ENCODE data around the gene MXD1. TPM values are rescaled to one million over a fixed set of nuclear protein-coding genes. Genes with fewer than 3 reads are reported as not detected.

Gene MXD1
- 2.0 and 3.1 TPM in 2 replicates for total RNA-seq (2012; rRNA removed)
- polyA plus RNA-seq (2012; rRNA removed) = 3.7 TPM in 2 replicates
- polyA plus RNA-seq (2012; cell fraction: cytosol; rRNA removed) = 1.5 and 1.6 TPM in 2 replicates
- polyA plus RNA-seq (2012; cell fraction: nucleus; rRNA removed; ENCODE audit: low replicate concordance) = 3.8 and 11.5 TPM in 2 replicates
- percentile 88 among the genes with signal in this experiment for Bru-seq, nascent RNA
- BruChase-seq, experiment 1, labeled RNA remaining after a 6-hour chase = percentile 52 among the genes with signal in this experiment
- percentile 73 among the genes with signal in this experiment for BruChase-seq, experiment 2, labeled RNA remaining after a 2-hour chase
- long read RNA-seq, partial matches to known transcripts = 0 of 7 reads
- long read RNA-seq, other reads (novel, unspliced or antisense) = 6 of 7 reads

DNA sequence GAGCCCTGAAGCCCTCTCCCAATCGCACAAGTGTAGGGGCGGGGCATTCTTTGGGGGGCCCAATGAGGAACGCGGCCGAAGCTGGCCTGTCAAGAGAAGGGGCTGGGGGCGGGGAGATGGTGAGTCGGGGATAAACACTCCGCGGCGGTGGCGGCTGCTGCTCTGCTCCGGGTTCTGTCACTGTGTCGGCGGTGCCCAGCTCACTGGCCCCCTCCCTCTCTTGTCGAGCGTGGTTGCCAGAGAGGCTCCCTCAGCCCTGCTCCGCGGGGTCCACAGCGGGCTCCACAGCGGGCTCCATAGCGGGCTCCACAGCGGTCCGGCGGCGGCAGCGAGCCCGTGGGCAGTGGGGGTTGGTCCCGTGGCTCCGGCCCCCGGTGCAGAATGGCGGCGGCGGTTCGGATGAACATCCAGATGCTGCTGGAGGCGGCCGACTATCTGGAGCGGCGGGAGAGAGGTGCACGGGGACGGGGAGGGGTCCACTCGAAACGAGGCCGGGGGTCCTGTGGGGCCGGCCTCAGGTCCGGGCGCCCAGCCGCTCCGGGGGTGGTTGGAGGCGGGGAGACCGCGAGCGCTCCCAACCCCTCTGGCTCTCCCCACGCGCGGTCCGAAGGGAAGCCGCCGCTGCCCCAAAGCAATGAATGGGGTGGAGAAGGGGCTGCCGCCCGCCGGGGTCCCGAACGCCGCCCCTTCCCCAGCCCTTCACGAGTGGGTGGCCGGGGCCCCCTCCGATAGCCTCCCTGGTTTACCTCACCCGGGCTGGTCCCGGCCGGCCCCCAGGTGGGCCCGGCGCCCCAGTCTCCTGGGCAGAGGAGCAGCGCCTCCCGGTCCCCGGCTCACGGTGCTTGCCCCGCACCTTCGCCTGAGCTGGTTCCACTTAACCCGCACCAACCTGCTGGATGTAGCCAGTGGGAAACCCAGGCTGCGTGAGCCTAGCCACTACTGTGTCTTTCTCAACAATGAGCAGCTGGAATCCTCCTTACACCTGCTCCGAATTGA, at the start of gene MXD1:
TSS of gene MXD1 (plus strand) at position 160 of the 996 bp plus-strand sequence. CDS start at position 382, 222 bp downstream.
- Histone ChIP-seq H3K79me1 (ENCODE audit: low read depth in 1 of 2, low read length in 2 of 2) (peaks cover 8 to 21% of the 10 kb centered on the region in 2 experiments; a peak in 3 of 4 replicates), H2BK15ac (ENCODE audit: low read depth, low read length) (no peak within 1 kb of the TSS), H3K4me3 (ENCODE audit: insufficient read depth, low read depth, low read length) (peak within 1 kb of the TSS; percentile 55), H2AFZ (replicated peaks; ENCODE audit: low read length, poor library complexity) (peak within 1 kb of the TSS; percentile 92), H3K14ac (replicated peaks; ENCODE audit: low read depth, low read length) (peak within 1 kb of the TSS; percentile 77), H3K4me2 (ENCODE audit: low read depth, low read length) (peak within 1 kb of the TSS; percentile 100), H3K56ac (ENCODE audit: extremely low read depth, insufficient read depth, low read length) (peak within 1 kb of the TSS; percentile 90; the same call in 1 of the 2 replicates), H2AK5ac (ENCODE audit: low read depth, low read length) (peak within 1 kb of the TSS; percentile 10), H3K27me3 (ENCODE audit: control insufficient read depth, insufficient read depth, low read length) (no peaks in the 10 kb centered on the region), H2BK120ac (ENCODE audit: low read depth, low read length) (peak within 1 kb of the TSS; percentile 32; the same call in 1 of the 2 replicates), H4K20me1 (ENCODE audit: insufficient read depth, low read length) (no peaks in the 10 kb centered on the region), H2AK9ac (replicated peaks; ENCODE audit: low read depth, low read length, poor library complexity) (peak within 1 kb of the TSS; percentile 83), H2BK20ac (ENCODE audit: low read depth, low read length) (no peak within 1 kb of the TSS), H3K23ac (ENCODE audit: low read depth, low read length) (peak within 1 kb of the TSS; percentile 89), H4K91ac (ENCODE audit: insufficient read depth, low read depth, low read length) (peak within 1 kb of the TSS; percentile 84), H3K4me1 (ENCODE audit: control insufficient read depth, insufficient read depth, low read length) (no peaks in the 10 kb centered on the region; the same call in 1 of the 2 replicates), H3K27ac (ENCODE audit: insufficient read depth, low read length) (peak within 1 kb of the TSS; percentile 69), H3K9me1 (ENCODE audit: insufficient read depth, low read length) (no peaks in the 10 kb centered on the region), H4K8ac (ENCODE audit: low read depth in 2 of 2, low read length in 2 of 2) (peak within 1 kb of the TSS; percentile 64 to 84), H3K18ac (ENCODE audit: low read depth, low read length) (no peak within 1 kb of the TSS; the same call in 1 of the 2 replicates), H3K4ac (ENCODE audit: low read depth, low read length) (peak within 1 kb of the TSS; percentile 85), H3K36me3 (ENCODE audit: control insufficient read depth, insufficient read depth, low read length) (no peaks in the 10 kb centered on the region), H4K5ac (ENCODE audit: low read depth, low read length) (no peak within 1 kb of the TSS), H3K9me3 (ENCODE audit: control insufficient read depth, insufficient read depth, low read length) (no peaks in the 10 kb centered on the region), H3K9ac (ENCODE audit: low read depth, low read length) (peak within 1 kb of the TSS; percentile 88), H2BK5ac (ENCODE audit: low read depth, low read length, poor library complexity, severe bottlenecking) (peak within 1 kb of the TSS; percentile 58)
- ATAC-seq (ENCODE audit: low read depth) (peak; percentile 6; the same call in 1 of the 2 replicates), DNase-seq (no peak)
- intact Hi-C loops (cut with micrococcal nuclease) = loop anchor here (1.0 to 5.0 kb wide), 5 partner anchors 155 to 387 kb away; partner anchors contain the start of genes FAM136A and PCBP1
- POLR2A ChIA-PET (ENCODE audit: unreplicated experiment) = interaction anchor here (0.5 to 1.5 kb wide), 7 partner anchors 13 to 255 kb away, joined by 3 to 7 read pairs (median 5); no protein-coding TSS in a partner anchor
- in situ Hi-C loops (cut with MboI; ENCODE audit: low sequenced_read_pairs) = loop anchor here (5.0 to 25.0 kb wide), 3 partner anchors 157 to 322 kb away; partner anchors contain the start of gene TIA1
- 0% methylated on average over 26 of the region's 81 CpGs; no CpG with 5 or more reads in 1 of the 2 experiments for WGBS, 2 experiments (ENCODE audit: extremely low coverage in 2 of 2, insufficient read length in 1 of 2)
- CTCF ChIA-PET = interaction anchor here (1.1 to 1.9 kb wide), 3 partner anchors 156 to 228 kb away, joined by 4 to 8 read pairs (median 7); no protein-coding TSS in a partner anchor
- dilution Hi-C loops (cut with HindIII; ENCODE audit: low sequenced_read_pairs, unreplicated experiment) = no loop called here
- no TSS peak for BruUV-seq (replicated peaks)
- TF ChIP-seq, protein P1, sequence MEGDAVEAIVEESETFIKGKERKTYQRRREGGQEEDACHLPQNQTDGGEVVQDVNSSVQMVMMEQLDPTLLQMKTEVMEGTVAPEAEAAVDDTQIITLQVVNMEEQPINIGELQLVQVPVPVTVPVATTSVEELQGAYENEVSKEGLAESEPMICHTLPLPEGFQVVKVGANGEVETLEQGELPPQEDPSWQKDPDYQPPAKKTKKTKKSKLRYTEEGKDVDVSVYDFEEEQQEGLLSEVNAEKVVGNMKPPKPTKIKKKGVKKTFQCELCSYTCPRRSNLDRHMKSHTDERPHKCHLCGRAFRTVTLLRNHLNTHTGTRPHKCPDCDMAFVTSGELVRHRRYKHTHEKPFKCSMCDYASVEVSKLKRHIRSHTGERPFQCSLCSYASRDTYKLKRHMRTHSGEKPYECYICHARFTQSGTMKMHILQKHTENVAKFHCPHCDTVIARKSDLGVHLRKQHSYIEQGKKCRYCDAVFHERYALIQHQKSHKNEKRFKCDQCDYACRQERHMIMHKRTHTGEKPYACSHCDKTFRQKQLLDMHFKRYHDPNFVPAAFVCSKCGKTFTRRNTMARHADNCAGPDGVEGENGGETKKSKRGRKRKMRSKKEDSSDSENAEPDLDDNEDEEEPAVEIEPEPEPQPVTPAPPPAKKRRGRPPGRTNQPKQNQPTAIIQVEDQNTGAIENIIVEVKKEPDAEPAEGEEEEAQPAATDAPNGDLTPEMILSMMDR (conservative IDR thresholded peaks at IDR 0.05; ENCODE audit: low read depth, low read length) = no peak
- TF ChIP-seq, protein P2, sequence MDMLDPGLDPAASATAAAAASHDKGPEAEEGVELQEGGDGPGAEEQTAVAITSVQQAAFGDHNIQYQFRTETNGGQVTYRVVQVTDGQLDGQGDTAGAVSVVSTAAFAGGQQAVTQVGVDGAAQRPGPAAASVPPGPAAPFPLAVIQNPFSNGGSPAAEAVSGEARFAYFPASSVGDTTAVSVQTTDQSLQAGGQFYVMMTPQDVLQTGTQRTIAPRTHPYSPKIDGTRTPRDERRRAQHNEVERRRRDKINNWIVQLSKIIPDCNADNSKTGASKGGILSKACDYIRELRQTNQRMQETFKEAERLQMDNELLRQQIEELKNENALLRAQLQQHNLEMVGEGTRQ (IDR thresholded peaks at IDR 0.05; ENCODE audit: low read depth, low read length) = no peak
- TF ChIP-seq CEBPB (IDR thresholded peaks at IDR 0.05; ENCODE audit: low read depth, low read length) (no peak), FOS (IDR thresholded peaks at IDR 0.05; ENCODE audit: low read depth, low read length) (no peak; the same call in 1 of the 2 replicates), MXI1 (IDR thresholded peaks at IDR 0.05; ENCODE audit: borderline replicate concordance, low read depth, low read length) (peak; percentile 7; the same call in 1 of the 2 replicates), POLR2A (IDR thresholded peaks at IDR 0.05; ENCODE audit: low read depth, low read length) (peak; percentile 92), MAFK (IDR thresholded peaks at IDR 0.05; ENCODE audit: low read depth, low read length) (no peak), BHLHE40 (IDR thresholded peaks at IDR 0.05; ENCODE audit: low read depth, low read length) (no peak), RFX5 (IDR thresholded peaks at IDR 0.05; ENCODE audit: low read depth, low read length) (no peak), CHD1 (IDR thresholded peaks at IDR 0.05; ENCODE audit: low read depth, low read length) (no peak), RAD21 (IDR thresholded peaks at IDR 0.05; ENCODE audit: low read length) (peak; percentile 31), MAZ (IDR thresholded peaks at IDR 0.05; ENCODE audit: borderline replicate concordance, low read depth, low read length) (peak; percentile 78; the same call in 1 of the 2 replicates)
